ENCODE measurements around the gene DGKZ. TPM values are rescaled to one million over a fixed set of nuclear protein-coding genes. Genes with fewer than 3 reads are reported as not detected.

DGKZ gene
- total and polyA plus RNA-seq, 2 experiments from 2014 or later = 45.1 to 170 TPM

DNA sequence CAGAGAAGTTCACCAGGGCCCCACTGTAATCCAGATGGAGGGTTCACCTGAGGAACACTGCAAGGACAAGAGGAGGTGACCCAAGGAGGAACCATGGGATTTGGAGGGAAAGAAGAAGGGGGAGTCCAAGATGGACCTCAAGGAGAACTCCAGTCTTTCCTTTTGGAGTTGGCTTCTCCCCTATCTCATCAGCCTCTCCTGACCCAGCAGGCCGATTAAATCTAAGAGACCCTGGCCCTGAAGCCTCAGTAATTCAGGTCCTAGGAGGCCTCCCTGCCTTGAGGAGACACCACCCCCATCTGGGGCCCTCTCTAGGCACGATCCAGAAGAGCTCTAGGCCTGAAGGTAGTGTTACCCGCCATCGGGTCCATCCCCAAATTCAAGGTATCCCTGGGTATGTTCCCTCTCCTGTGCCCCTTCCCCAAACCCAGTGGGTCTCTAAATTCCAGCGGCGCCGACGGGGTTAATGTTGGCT lies 15.1 kb upstream of the DGKZ start:
- TF ChIP-seq EZH2phosphoT487 (IDR thresholded peaks at IDR 0.05; ENCODE audit: unreplicated experiment) (no peak), EZH2 (IDR thresholded peaks at IDR 0.05; ENCODE audit: low read depth, unreplicated experiment) (peak; percentile 18)
- no peak overlapping the region for H3K27ac Mint-ChIP-seq
- H3K4me3 Mint-ChIP-seq = peak overlapping the region; percentile 71
- no peak for ATAC-seq
- Histone ChIP-seq H3K4me2 (peak overlapping the region; percentile 95), H3K79me2 (replicated peaks; ENCODE audit: insufficient read depth) (no peaks in the 10 kb centered on the region), H3F3A (replicated peaks; ENCODE audit: low read depth) (peaks cover 16% of the 10 kb centered on the region; the same call in 1 of the 2 replicates), H3K4me1 (ENCODE audit: insufficient read depth) (peaks cover 39% of the 10 kb centered on the region), H3K9me2 (ENCODE audit: insufficient read depth) (no peaks in the 10 kb centered on the region), H3K27me3 (ENCODE audit: insufficient read depth) (peaks cover 61% of the 10 kb centered on the region), H3K27ac (ENCODE audit: low read depth) (no peak overlapping the region), H4K20me1 (replicated peaks; ENCODE audit: insufficient read depth) (no peaks in the 10 kb centered on the region), H3K4me3 (peak overlapping the region; percentile 77), H2AFZ (no peak overlapping the region), H3K36me3 (ENCODE audit: insufficient read depth) (no peaks in the 10 kb centered on the region; the same call in 1 of the 2 replicates)
- H3K4me1 Mint-ChIP-seq = peaks cover 55% of the 10 kb centered on the region
- no peak for DNase-seq (ENCODE audit: low spot score)
- H3K36me3 Mint-ChIP-seq (ENCODE audit: low read depth) = peaks cover 4% of the 10 kb centered on the region; the same call in 2 of the 3 replicates
- peaks cover 53% of the 10 kb centered on the region for H3K27me3 Mint-ChIP-seq (ENCODE audit: insufficient read depth, low read depth, poor library complexity)
- no peaks in the 10 kb centered on the region for H3K9me3 Mint-ChIP-seq

DNA sequence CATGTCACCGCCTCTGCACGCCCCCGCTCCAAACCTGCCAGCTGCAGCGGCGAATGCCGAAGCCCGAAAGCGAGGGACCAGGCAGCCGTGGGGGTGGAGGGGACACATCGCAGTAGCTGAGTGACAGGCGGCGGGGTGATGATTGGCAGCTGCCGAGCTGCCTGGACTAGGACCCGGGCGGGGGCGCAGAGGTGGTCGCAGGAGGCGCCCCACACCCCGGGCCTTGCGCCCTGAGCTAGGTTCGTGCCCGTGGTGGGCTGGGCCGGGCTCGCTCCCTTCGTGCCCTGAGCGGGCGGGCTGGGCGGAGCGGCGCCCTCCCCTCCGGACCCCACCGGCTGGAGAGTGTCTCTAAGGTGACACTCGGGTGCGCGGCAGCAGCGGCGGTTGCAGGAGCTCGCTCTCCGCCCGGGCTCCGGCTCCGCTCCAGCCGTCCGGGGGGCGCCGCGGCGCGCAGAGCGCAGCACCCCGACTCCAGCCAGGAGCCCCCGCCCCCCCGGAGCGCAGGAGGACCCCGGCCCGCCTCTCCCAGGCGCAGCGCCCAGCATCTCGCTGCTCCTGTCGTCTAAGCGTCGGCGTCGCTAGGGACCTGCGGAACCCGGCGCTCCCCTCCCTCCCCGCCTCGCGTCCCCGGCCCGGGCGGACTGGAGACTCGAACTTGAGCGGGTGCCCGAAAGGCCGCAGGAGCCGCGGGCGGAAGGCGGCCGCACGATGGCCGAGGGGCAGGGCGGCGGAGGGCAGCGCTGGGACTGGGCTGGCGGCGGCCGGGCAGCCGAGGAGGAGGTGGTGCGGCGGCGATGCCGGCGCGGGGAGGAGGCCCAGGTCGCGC lies 14.5 kb upstream of the DGKZ start:
- H3K9me3 Mint-ChIP-seq = no peaks in the 10 kb centered on the region
- Histone ChIP-seq H3K9me2 (ENCODE audit: insufficient read depth) (no peaks in the 10 kb centered on the region), H2AFZ (peak overlapping the region; percentile 81; the same call in 1 of the 2 replicates), H3K36me3 (ENCODE audit: insufficient read depth) (no peaks in the 10 kb centered on the region; the same call in 1 of the 2 replicates), H3K4me1 (ENCODE audit: insufficient read depth) (peaks cover 45% of the 10 kb centered on the region), H3K27ac (ENCODE audit: low read depth) (no peak overlapping the region), H3K27me3 (ENCODE audit: insufficient read depth) (peaks cover 61% of the 10 kb centered on the region), H4K20me1 (replicated peaks; ENCODE audit: insufficient read depth) (no peaks in the 10 kb centered on the region), H3F3A (replicated peaks; ENCODE audit: low read depth) (peaks cover 19% of the 10 kb centered on the region; the same call in 1 of the 2 replicates), H3K4me2 (peak overlapping the region; percentile 95), H3K79me2 (replicated peaks; ENCODE audit: insufficient read depth) (no peaks in the 10 kb centered on the region), H3K4me3 (peak overlapping the region; percentile 77)
- ATAC-seq = peak; percentile 61
- TF ChIP-seq POLR2AphosphoS5 (IDR thresholded peaks at IDR 0.05; ENCODE audit: low read depth) = 0 out of 2 replicates have a peak, but pooled peaks have one; percentile 3
- TF ChIP-seq, protein P1, sequence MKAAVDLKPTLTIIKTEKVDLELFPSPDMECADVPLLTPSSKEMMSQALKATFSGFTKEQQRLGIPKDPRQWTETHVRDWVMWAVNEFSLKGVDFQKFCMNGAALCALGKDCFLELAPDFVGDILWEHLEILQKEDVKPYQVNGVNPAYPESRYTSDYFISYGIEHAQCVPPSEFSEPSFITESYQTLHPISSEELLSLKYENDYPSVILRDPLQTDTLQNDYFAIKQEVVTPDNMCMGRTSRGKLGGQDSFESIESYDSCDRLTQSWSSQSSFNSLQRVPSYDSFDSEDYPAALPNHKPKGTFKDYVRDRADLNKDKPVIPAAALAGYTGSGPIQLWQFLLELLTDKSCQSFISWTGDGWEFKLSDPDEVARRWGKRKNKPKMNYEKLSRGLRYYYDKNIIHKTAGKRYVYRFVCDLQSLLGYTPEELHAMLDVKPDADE (IDR thresholded peaks at IDR 0.05) = no peak
- TF ChIP-seq EZH2 (IDR thresholded peaks at IDR 0.05; ENCODE audit: low read depth, unreplicated experiment) = peak; percentile 0
- peaks cover 60% of the 10 kb centered on the region for H3K4me1 Mint-ChIP-seq
- H3K4me3 Mint-ChIP-seq = peak overlapping the region; percentile 73
- peak; percentile 77 for DNase-seq (ENCODE audit: low spot score)
- H3K36me3 Mint-ChIP-seq (ENCODE audit: low read depth) = peaks cover 4% of the 10 kb centered on the region; the same call in 2 of the 3 replicates
- no peak overlapping the region for H3K27ac Mint-ChIP-seq
- H3K27me3 Mint-ChIP-seq (ENCODE audit: insufficient read depth, low read depth, poor library complexity) = peaks cover 54% of the 10 kb centered on the region

DNA sequence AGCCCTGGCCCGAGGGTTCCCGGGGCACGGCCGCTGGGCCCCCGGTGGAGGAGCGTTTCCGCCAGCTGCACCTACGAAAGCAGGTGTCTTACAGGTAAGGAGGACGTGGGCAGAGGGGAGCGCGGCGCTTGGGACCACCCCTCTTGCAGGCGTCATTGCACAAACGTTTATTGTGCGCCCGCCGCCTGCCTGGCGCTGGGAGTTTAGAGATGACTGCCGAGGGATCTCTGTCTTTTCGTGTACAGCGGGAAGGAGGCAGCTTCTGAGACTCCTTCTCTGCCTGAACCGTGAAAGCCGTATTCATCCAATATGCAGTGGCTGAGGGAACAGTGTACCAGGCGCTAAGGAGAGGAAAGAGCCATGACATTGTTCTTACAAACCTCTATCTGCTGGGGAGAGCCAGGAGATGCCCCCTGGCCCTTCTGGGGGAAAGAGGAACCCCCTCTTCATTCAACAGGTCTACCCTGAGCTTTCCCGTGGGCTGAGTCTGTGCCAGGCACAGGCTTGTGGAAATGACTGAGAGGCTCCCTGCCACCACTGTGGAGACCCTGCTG lies 13.8 kb upstream of the DGKZ start:
- no peaks in the 10 kb centered on the region; the same call in 1 of the 2 replicates for H3K36me3 ChIP-seq (ENCODE audit: insufficient read depth)
- peak overlapping the region; percentile 95 for H3K4me2 ChIP-seq
- H3K27ac ChIP-seq (ENCODE audit: low read depth) = no peak overlapping the region
- H4K20me1 ChIP-seq (replicated peaks; ENCODE audit: insufficient read depth) = no peaks in the 10 kb centered on the region
- H3K4me1 ChIP-seq (ENCODE audit: insufficient read depth) = peaks cover 52% of the 10 kb centered on the region
- H2AFZ ChIP-seq = peak overlapping the region; percentile 81
- no peaks in the 10 kb centered on the region for H3K9me2 ChIP-seq (ENCODE audit: insufficient read depth)
- no peak overlapping the region for H3K27ac Mint-ChIP-seq
- peak overlapping the region; percentile 73 for H3K4me3 Mint-ChIP-seq
- H3K27me3 ChIP-seq (ENCODE audit: insufficient read depth) = peaks cover 61% of the 10 kb centered on the region
- H3K27me3 Mint-ChIP-seq (ENCODE audit: insufficient read depth, low read depth, poor library complexity) = peaks cover 55% of the 10 kb centered on the region
- ATAC-seq = no peak
- H3K4me1 Mint-ChIP-seq = peaks cover 67% of the 10 kb centered on the region
- H3F3A ChIP-seq (replicated peaks; ENCODE audit: low read depth) = peaks cover 23% of the 10 kb centered on the region; the same call in 1 of the 2 replicates
- no peaks in the 10 kb centered on the region for H3K9me3 Mint-ChIP-seq
- H3K4me3 ChIP-seq = peak overlapping the region; percentile 77
- no peaks in the 10 kb centered on the region for H3K79me2 ChIP-seq (replicated peaks; ENCODE audit: insufficient read depth)
- no peak for DNase-seq (ENCODE audit: low spot score)
- H3K36me3 Mint-ChIP-seq (ENCODE audit: low read depth) = peaks cover 4% of the 10 kb centered on the region; the same call in 2 of the 3 replicates
- TF ChIP-seq, protein P1 (IDR thresholded peaks at IDR 0.05) = no peak
- TF ChIP-seq, protein P2, sequence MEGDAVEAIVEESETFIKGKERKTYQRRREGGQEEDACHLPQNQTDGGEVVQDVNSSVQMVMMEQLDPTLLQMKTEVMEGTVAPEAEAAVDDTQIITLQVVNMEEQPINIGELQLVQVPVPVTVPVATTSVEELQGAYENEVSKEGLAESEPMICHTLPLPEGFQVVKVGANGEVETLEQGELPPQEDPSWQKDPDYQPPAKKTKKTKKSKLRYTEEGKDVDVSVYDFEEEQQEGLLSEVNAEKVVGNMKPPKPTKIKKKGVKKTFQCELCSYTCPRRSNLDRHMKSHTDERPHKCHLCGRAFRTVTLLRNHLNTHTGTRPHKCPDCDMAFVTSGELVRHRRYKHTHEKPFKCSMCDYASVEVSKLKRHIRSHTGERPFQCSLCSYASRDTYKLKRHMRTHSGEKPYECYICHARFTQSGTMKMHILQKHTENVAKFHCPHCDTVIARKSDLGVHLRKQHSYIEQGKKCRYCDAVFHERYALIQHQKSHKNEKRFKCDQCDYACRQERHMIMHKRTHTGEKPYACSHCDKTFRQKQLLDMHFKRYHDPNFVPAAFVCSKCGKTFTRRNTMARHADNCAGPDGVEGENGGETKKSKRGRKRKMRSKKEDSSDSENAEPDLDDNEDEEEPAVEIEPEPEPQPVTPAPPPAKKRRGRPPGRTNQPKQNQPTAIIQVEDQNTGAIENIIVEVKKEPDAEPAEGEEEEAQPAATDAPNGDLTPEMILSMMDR (conservative IDR thresholded peaks at IDR 0.05; ENCODE audit: low read depth in 2 of 2) = no peak
- TF ChIP-seq EZH2 (IDR thresholded peaks at IDR 0.05; ENCODE audit: low read depth, unreplicated experiment) = peak; percentile 38
- no peak for TF ChIP-seq EZH2phosphoT487 (IDR thresholded peaks at IDR 0.05; ENCODE audit: unreplicated experiment)

Measured in GM23338 (cell line).